HEK293 (cell line): ENCODE measurements around the gene OCA2.

Experiments used
- CTCF ChIA-PET: fragments of 350-600 bp; formaldehyde crosslinking; extraction: SDS; loops from one replicate; lab custom pipeline; 2021; ENCODE audit warnings: antibody characterized with exemption; lab: Yijun Ruan, JAX
- POLR2A ChIA-PET: fragments of 300-600 bp; formaldehyde crosslinking; extraction: SDS; loops from one replicate; lab custom pipeline; 2020; ENCODE audit warnings: antibody characterized with exemption, inconsistent platforms; lab: Yijun Ruan, JAX
- H3K27ac ChIP-seq: fragments of 200-500 bp; sonication (Bioruptor generic); 2 replicates; pipeline ENCODE4 v1.5.1; 2014; ENCODE audit warnings: low read depth, low read length, control low read depth, inconsistent platforms; ENCODE audit errors: extremely low read depth
- H3K36me3 ChIP-seq, 2 experiments: fragments of 200-500 bp in 1 of 2; sonication (Bioruptor generic) in 1 of 2; 1 replicate in 1 of 2; 2 replicates in 1 of 2; pipeline ENCODE4 v1.5.1; 2014 to 2017; ENCODE audit warnings: inconsistent platforms in 2 of 2, low read length in 2 of 2; ENCODE audit not compliant: control insufficient read depth in 2 of 2, insufficient read depth in 1 of 2
- H3K4me1 ChIP-seq: fragments of 200-500 bp; sonication (Bioruptor generic); 2 replicates; pipeline ENCODE4 v1.5.1; 2014; ENCODE audit warnings: mild to moderate bottlenecking, low read length, inconsistent platforms; ENCODE audit not compliant: control insufficient read depth, insufficient read depth
- H3K4me3 ChIP-seq: 2 replicates; pipeline ENCODE4 v1.5.1; 2011; ENCODE audit warnings: low read depth, mild to moderate bottlenecking, control low read depth, low read length, moderate library complexity
- H3K9me3 ChIP-seq: fragments of 200-500 bp; sonication (Bioruptor generic); 2 replicates; pipeline ENCODE4 v1.5.1; 2014; ENCODE audit warnings: low read depth, low read length, inconsistent platforms; ENCODE audit not compliant: control insufficient read depth, insufficient read depth
- EGR2 ChIP-seq: fragments of 450-650 bp; formaldehyde crosslinking; IDR thresholded peaks from 2 replicates; pipeline ENCODE4 v1.5.1; 2016; ENCODE audit warnings: low read depth, missing biosample characterization, missing genetic modification characterization
- GLIS1 ChIP-seq: fragments of 450-650 bp; formaldehyde crosslinking; IDR thresholded peaks from 2 replicates; pipeline ENCODE4 v1.5.1; 2016; ENCODE audit warnings: missing biosample characterization, missing genetic modification characterization
- IKZF3 ChIP-seq: fragments of 450-650 bp; IDR thresholded peaks from 2 replicates; pipeline ENCODE4 v1.5.0; 2018; ENCODE audit warnings: missing biosample characterization, mild to moderate bottlenecking, missing genetic modification characterization, moderate library complexity
- MEIS1 ChIP-seq: sonication (generic); formaldehyde crosslinking; IDR thresholded peaks from 2 replicates; pipeline ENCODE4 v1.8.1; 2022; ENCODE audit warnings: missing genetic modification reagents, mild to moderate bottlenecking, borderline replicate concordance
- ZBTB20 ChIP-seq: fragments of 450-650 bp; formaldehyde crosslinking; IDR thresholded peaks from 2 replicates; pipeline ENCODE4 v1.5.1; 2016; ENCODE audit warnings: missing biosample characterization, missing genetic modification characterization
- ZBTB8A ChIP-seq: fragments of 450-650 bp; formaldehyde crosslinking; IDR thresholded peaks from 2 replicates; pipeline ENCODE4 v1.5.1; 2016; ENCODE audit warnings: missing biosample characterization, missing genetic modification characterization
- ZFHX2 ChIP-seq: fragments of 450-650 bp; formaldehyde crosslinking; conservative IDR thresholded peaks from 2 replicates; pipeline ENCODE4 v1.5.1; 2016; ENCODE audit warnings: missing biosample characterization, missing genetic modification characterization
- ZNF10 ChIP-seq: fragments of 450-650 bp; formaldehyde crosslinking; IDR thresholded peaks from 2 replicates; pipeline ENCODE4 v1.5.1; 2017; ENCODE audit warnings: missing biosample characterization, missing genetic modification characterization
- ZNF133 ChIP-seq: fragments of 450-650 bp; formaldehyde crosslinking; IDR thresholded peaks from 2 replicates; pipeline ENCODE4 v1.5.1; 2016; ENCODE audit warnings: missing biosample characterization, missing genetic modification characterization
- ZNF148 ChIP-seq: fragments of 450-650 bp; formaldehyde crosslinking; IDR thresholded peaks from 2 replicates; pipeline ENCODE4 v1.5.0; 2017; ENCODE audit warnings: missing biosample characterization, missing genetic modification characterization, borderline replicate concordance
- ZNF16 ChIP-seq: fragments of 450-650 bp; formaldehyde crosslinking; IDR thresholded peaks from 2 replicates; pipeline ENCODE4 v1.5.1; 2016; ENCODE audit warnings: low read depth, missing biosample characterization, missing genetic modification characterization
- ZNF292 ChIP-seq: fragments of 450-650 bp; formaldehyde crosslinking; IDR thresholded peaks from 2 replicates; pipeline ENCODE4 v1.5.1; 2016; ENCODE audit warnings: low read depth, missing biosample characterization, missing genetic modification characterization, borderline replicate concordance
- ZNF623 ChIP-seq: fragments of 450-650 bp; formaldehyde crosslinking; IDR thresholded peaks from 2 replicates; pipeline ENCODE4 v1.5.1; 2016; ENCODE audit warnings: missing biosample characterization, missing genetic modification characterization
- ZNF624 ChIP-seq: fragments of 450-650 bp; formaldehyde crosslinking; IDR thresholded peaks from 2 replicates; pipeline ENCODE4 v1.5.1; 2017; ENCODE audit warnings: missing biosample characterization, missing genetic modification characterization
- ZNF660 ChIP-seq: fragments of 450-650 bp; IDR thresholded peaks from 2 replicates; pipeline ENCODE4 v1.5.1; 2018; ENCODE audit warnings: missing biosample characterization, mild to moderate bottlenecking, missing genetic modification characterization
- ZNF830 ChIP-seq: fragments of 450-650 bp; IDR thresholded peaks from 2 replicates; pipeline ENCODE4 v1.5.0; 2018; ENCODE audit warnings: missing biosample characterization, missing genetic modification characterization, low read depth, mild to moderate bottlenecking, moderate library complexity
- TF ChIP-seq, protein P1 (sequence below): fragments of 450-650 bp; formaldehyde crosslinking; IDR thresholded peaks from 2 replicates; pipeline ENCODE4 v1.5.1; 2016; ENCODE audit warnings: missing biosample characterization, missing genetic modification characterization
- TF ChIP-seq, protein P2 (sequence below): fragments of 450-650 bp; formaldehyde crosslinking; IDR thresholded peaks from 2 replicates; pipeline ENCODE4 v1.5.1; 2016; ENCODE audit warnings: missing biosample characterization, missing genetic modification characterization

Gene OCA2

GRCh38 chr15:28021281-28022039 lies 77.7 kb downstream of the OCA2 start (continued):
- peak; percentile 37; the same call in 1 of the 2 replicates for TF ChIP-seq EGR2
- no peak for TF ChIP-seq ZNF148 (tag by site-specific recombination)
- TF ChIP-seq ZNF16 (tag by site-specific recombination) = no peak
- TF ChIP-seq, protein P1, sequence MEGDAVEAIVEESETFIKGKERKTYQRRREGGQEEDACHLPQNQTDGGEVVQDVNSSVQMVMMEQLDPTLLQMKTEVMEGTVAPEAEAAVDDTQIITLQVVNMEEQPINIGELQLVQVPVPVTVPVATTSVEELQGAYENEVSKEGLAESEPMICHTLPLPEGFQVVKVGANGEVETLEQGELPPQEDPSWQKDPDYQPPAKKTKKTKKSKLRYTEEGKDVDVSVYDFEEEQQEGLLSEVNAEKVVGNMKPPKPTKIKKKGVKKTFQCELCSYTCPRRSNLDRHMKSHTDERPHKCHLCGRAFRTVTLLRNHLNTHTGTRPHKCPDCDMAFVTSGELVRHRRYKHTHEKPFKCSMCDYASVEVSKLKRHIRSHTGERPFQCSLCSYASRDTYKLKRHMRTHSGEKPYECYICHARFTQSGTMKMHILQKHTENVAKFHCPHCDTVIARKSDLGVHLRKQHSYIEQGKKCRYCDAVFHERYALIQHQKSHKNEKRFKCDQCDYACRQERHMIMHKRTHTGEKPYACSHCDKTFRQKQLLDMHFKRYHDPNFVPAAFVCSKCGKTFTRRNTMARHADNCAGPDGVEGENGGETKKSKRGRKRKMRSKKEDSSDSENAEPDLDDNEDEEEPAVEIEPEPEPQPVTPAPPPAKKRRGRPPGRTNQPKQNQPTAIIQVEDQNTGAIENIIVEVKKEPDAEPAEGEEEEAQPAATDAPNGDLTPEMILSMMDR (tag by site-specific recombination) = peak; percentile 76
- peak; percentile 62 for TF ChIP-seq ZFHX2 (tag by site-specific recombination)
- TF ChIP-seq ZNF10 (tag by site-specific recombination) = no peak
- TF ChIP-seq IKZF3 (tag by site-specific recombination) = peak; percentile 87
- peak; percentile 59; the same call in 1 of the 2 replicates for TF ChIP-seq ZNF660 (tag by site-specific recombination)

- TF ChIP-seq ZNF133 (tag by site-specific recombination) (no peak), ZNF830 (no peak), ZNF624 (tag by site-specific recombination) (no peak), ZBTB8A (tag by site-specific recombination) (no peak), ZNF623 (tag by site-specific recombination) (no peak), MEIS1 (no peak), ZNF292 (tag by site-specific recombination) (no peak)
- TF ChIP-seq, protein P2, sequence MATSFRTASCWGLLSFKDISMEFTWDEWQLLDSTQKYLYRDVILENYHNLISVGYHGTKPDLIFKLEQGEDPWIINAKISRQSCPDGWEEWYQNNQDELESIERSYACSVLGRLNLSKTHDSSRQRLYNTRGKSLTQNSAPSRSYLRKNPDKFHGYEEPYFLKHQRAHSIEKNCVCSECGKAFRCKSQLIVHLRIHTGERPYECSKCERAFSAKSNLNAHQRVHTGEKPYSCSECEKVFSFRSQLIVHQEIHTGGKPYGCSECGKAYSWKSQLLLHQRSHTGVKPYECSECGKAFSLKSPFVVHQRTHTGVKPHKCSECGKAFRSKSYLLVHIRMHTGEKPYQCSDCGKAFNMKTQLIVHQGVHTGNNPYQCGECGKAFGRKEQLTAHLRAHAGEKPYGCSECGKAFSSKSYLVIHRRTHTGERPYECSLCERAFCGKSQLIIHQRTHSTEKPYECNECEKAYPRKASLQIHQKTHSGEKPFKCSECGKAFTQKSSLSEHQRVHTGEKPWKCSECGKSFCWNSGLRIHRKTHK = no peak
- CTCF ChIA-PET = interaction anchor here (0.6 to 2.7 kb wide), 8 partner anchors 10 to 295 kb away, joined by 3 to 29 read pairs (median 3); no protein-coding TSS in a partner anchor
- H3K4me3 ChIP-seq = no peak overlapping the region
- H3K27ac ChIP-seq = no peak overlapping the region
- POLR2A ChIA-PET = no interaction called here
- H3K9me3 ChIP-seq = no peaks in the 10 kb centered on the region
- no peaks in the 10 kb centered on the region for H3K4me1 ChIP-seq
- H3K36me3 ChIP-seq = no peaks in the 10 kb centered on the region
These were observed 78.5 kb downstream of the OCA2 start for GRCh38 chr15:28020644-28021043.

DNA sequence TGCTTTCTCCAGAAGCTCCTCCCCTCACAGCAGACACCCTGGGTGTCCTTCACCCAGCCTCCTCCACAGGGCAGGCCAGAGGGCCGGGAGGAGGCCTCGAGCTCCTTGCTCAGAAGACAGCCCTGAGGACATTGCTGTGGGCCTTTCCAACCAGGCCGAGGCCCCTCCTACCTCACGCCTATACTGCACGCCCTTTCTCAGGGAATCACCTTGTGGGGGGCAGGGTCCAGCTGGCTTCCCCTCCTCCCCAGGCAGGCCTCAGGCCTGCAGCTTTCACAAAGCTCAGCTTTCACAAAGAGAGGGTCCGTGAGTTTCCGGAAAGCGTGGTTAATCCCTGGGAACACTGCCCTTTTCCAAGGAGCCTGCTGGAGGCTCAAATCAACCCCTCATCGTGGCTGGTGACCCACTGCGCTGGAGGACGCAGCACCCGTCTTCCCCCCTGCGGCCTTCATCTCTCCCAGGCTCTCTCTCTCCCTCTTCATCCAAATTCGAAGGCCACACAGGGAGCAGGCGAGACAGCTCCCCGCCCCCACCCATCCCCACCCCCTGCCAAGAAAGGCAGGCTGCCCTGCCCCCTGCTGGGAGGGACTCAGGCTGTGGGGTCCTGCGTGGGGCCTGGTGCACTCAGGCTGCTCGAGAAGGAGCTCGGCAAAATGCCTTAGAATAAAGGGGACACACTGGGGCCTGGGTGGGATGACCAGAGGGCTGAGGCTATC lies 79.4 kb downstream of the OCA2 start:
- no peaks in the 10 kb centered on the region for H3K36me3 ChIP-seq
- CTCF ChIA-PET = interaction anchor here (0.6 to 2.7 kb wide), 8 partner anchors 11 to 294 kb away, joined by 3 to 29 read pairs (median 4); no protein-coding TSS in a partner anchor
- H3K27ac ChIP-seq = no peak overlapping the region
- no peak overlapping the region for H3K4me3 ChIP-seq
- H3K4me1 ChIP-seq = no peaks in the 10 kb centered on the region
- no peaks in the 10 kb centered on the region for H3K9me3 ChIP-seq
- TF ChIP-seq GLIS1 (tag by site-specific recombination) (peak; percentile 72), ZBTB20 (no peak)
- POLR2A ChIA-PET = no interaction called here
